Mesendoderm (in vitro differentiated cells): ENCODE results near the gene BEND7.

Experiments
- DNase-seq: peaks from one replicate; pipeline ENCODE4 v3.0.0; 2013
- H2AK5ac ChIP-seq: 2 replicates; pipeline ENCODE4 v1.6.1; 2013; ENCODE audit warnings: low read length, inconsistent platforms
- H2BK120ac ChIP-seq: 2 replicates; pipeline ENCODE4 v1.6.1; 2013; ENCODE audit warnings: low read depth, mild to moderate bottlenecking, low read length, moderate library complexity, mixed read lengths
- H2BK15ac ChIP-seq: replicated peaks from 2 replicates; pipeline ENCODE4 v1.6.1; 2013; ENCODE audit warnings: low read depth, mild to moderate bottlenecking, moderate library complexity
- H2BK5ac ChIP-seq: 2 replicates; pipeline ENCODE4 v1.6.1; 2013; ENCODE audit warnings: low read length, inconsistent platforms
- H3K18ac ChIP-seq: 2 replicates; pipeline ENCODE4 v1.6.1; 2013; ENCODE audit warnings: mild to moderate bottlenecking, low read length, mixed read lengths
- H3K23ac ChIP-seq: one replicate; pipeline ENCODE4 v1.6.1; 2013; ENCODE audit warnings: low read length
- H3K27ac ChIP-seq: 2 replicates; pipeline ENCODE4 v1.5.1; 2013; ENCODE audit warnings: low read depth, mild to moderate bottlenecking, inconsistent platforms, low read length, moderate library complexity
- H3K27me3 ChIP-seq: 2 replicates; pipeline ENCODE4 v1.6.1; 2013; ENCODE audit warnings: low read length, control low read depth, mild to moderate bottlenecking, inconsistent platforms; ENCODE audit not compliant: insufficient read depth, poor library complexity
- H3K36me3 ChIP-seq: 2 replicates; pipeline ENCODE4 v1.6.1; 2013; ENCODE audit warnings: low read length, inconsistent platforms; ENCODE audit not compliant: control insufficient read depth, insufficient read depth
- H3K4ac ChIP-seq: one replicate; pipeline ENCODE4 v1.6.1; 2013; ENCODE audit warnings: low read depth, mild to moderate bottlenecking, low read length, moderate library complexity
- H3K4me1 ChIP-seq: 2 replicates; pipeline ENCODE4 v1.6.1; 2013; ENCODE audit warnings: low read depth, low read length, inconsistent platforms; ENCODE audit not compliant: control insufficient read depth
- H3K4me2 ChIP-seq: 2 replicates; pipeline ENCODE4 v1.6.1; 2013; ENCODE audit warnings: low read length
- H3K4me3 ChIP-seq: 2 replicates; pipeline ENCODE4 v1.5.1; 2013; ENCODE audit warnings: mild to moderate bottlenecking, low read length
- H3K56ac ChIP-seq: one replicate; pipeline ENCODE4 v1.6.1; 2013; ENCODE audit warnings: low read length
- H3K79me1 ChIP-seq: 2 replicates; pipeline ENCODE4 v1.6.1; 2013; ENCODE audit warnings: low read length, inconsistent platforms
- H3K79me2 ChIP-seq: 2 replicates; pipeline ENCODE4 v1.6.1; 2013; ENCODE audit warnings: mild to moderate bottlenecking, low read length; ENCODE audit not compliant: control insufficient read depth, insufficient read depth
- H3K9ac ChIP-seq: 2 replicates; pipeline ENCODE4 v1.6.1; 2013; ENCODE audit warnings: low read length, inconsistent platforms
- H4K5ac ChIP-seq: one replicate; pipeline ENCODE4 v1.6.1; 2013; ENCODE audit warnings: low read length
- H4K8ac ChIP-seq: one replicate; pipeline ENCODE4 v1.6.1; 2013; ENCODE audit warnings: low read depth, mild to moderate bottlenecking, control low read depth, low read length, moderate library complexity
- WGBS: extraction: QIAGEN DNeasy Blood & Tissue Kit; methylation state at CpG from one replicate; pipeline ENCODE4 v1.1.7; 2013; ENCODE audit warnings: low lambda C conversion rate, missing lambda C conversion rate; ENCODE audit not compliant: insufficient coverage; ENCODE audit errors: extremely low coverage; 5-methylcytosine and 5-hydroxymethylcytosine counted together

The BEND7 gene

GRCh38 chr10:13512564-13512963 lies 16.2 kb downstream of the BEND7 start:
- H2BK15ac ChIP-seq, result no peak overlapping the region
- H3K27ac ChIP-seq, result no peak overlapping the region
- no peaks in the 10 kb centered on the region for H3K79me1 ChIP-seq
- no peak overlapping the region for H3K56ac ChIP-seq
- H2BK120ac ChIP-seq, result no peak overlapping the region
- no peak overlapping the region for H3K18ac ChIP-seq
- H3K4me3 ChIP-seq, result no peak overlapping the region
- no peak overlapping the region for H3K9ac ChIP-seq
- no peak for DNase-seq
- no peaks in the 10 kb centered on the region for H3K27me3 ChIP-seq
- H2AK5ac ChIP-seq, result no peak overlapping the region
- H4K8ac ChIP-seq, result no peak overlapping the region
- H3K4me1 ChIP-seq, result no peaks in the 10 kb centered on the region
- H3K36me3 ChIP-seq, result no peaks in the 10 kb centered on the region
- no peak overlapping the region for H3K4me2 ChIP-seq
- no peaks in the 10 kb centered on the region for H3K79me2 ChIP-seq
- H3K23ac ChIP-seq, result no peak overlapping the region
- no peak overlapping the region for H2BK5ac ChIP-seq
- no peak overlapping the region for H3K4ac ChIP-seq
- no CpG with 5 or more reads among the region's 2 CpGs for WGBS
- H4K5ac ChIP-seq, result no peak overlapping the region

DNA sequence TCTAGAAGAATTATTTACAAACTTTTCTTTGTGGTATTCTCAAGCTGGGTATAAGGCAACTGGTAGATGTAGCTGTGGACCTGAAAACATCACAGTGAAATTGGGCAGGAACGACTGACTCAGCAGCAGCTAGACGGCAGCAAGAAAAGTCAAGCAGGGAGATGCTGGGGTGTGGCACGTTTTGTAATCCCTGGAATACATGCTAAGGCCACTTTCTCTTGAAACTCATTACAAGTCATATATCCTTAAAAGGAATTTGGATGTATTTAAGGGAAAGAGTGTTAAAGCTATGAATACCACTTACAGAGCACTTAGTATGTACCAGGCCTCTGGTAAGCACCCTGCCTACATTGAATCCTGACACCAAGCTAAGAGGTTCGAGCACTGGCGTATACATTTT lies 17.4 kb downstream of the BEND7 start:
- no peaks in the 10 kb centered on the region for H3K4me1 ChIP-seq
- no peak overlapping the region for H3K23ac ChIP-seq
- no peak overlapping the region for H3K4me3 ChIP-seq
- H3K56ac ChIP-seq, result no peak overlapping the region
- H2BK120ac ChIP-seq, result no peak overlapping the region
- H3K27me3 ChIP-seq, result no peaks in the 10 kb centered on the region
- no peak overlapping the region for H2BK5ac ChIP-seq
- H3K18ac ChIP-seq, result no peak overlapping the region
- no peak overlapping the region for H3K4me2 ChIP-seq
- H4K5ac ChIP-seq, result no peak overlapping the region
- DNase-seq, result no peak
- no peak overlapping the region for H2AK5ac ChIP-seq
- no peak overlapping the region for H3K27ac ChIP-seq
- H3K79me2 ChIP-seq, result no peaks in the 10 kb centered on the region
- WGBS, result no CpG with 5 or more reads among the region's 5 CpGs
- H3K4ac ChIP-seq, result no peak overlapping the region
- no peak overlapping the region for H3K9ac ChIP-seq
- H2BK15ac ChIP-seq, result no peak overlapping the region
- H3K36me3 ChIP-seq, result no peaks in the 10 kb centered on the region
- no peak overlapping the region for H4K8ac ChIP-seq
- H3K79me1 ChIP-seq, result no peaks in the 10 kb centered on the region

- Histone ChIP-seq H3K79me1 (no peaks in the 10 kb centered on the region), H3K4ac (no peak overlapping the region), H3K23ac (no peak overlapping the region), H3K18ac (no peak overlapping the region), H4K8ac (no peak overlapping the region), H3K9ac (no peak overlapping the region), H2BK5ac (no peak overlapping the region), H3K27me3 (no peaks in the 10 kb centered on the region), H2AK5ac (no peak overlapping the region), H4K5ac (no peak overlapping the region), H3K79me2 (no peaks in the 10 kb centered on the region), H2BK120ac (no peak overlapping the region), H3K36me3 (no peaks in the 10 kb centered on the region), H3K4me1 (no peaks in the 10 kb centered on the region), H3K4me3 (no peak overlapping the region), H2BK15ac (no peak overlapping the region), H3K4me2 (no peak overlapping the region), H3K56ac (no peak overlapping the region), H3K27ac (no peak overlapping the region)
- WGBS, result no CpG with 5 or more reads among the region's 12 CpGs
- DNase-seq, result no peak
Measured at GRCh38 chr10:13505052-13505680, 23.6 kb downstream of the BEND7 start.

- Histone ChIP-seq H3K79me2 (no peaks in the 10 kb centered on the region), H2BK5ac (no peak overlapping the region), H3K27ac (no peak overlapping the region), H3K79me1 (no peaks in the 10 kb centered on the region), H3K27me3 (no peaks in the 10 kb centered on the region), H3K4ac (no peak overlapping the region), H4K8ac (no peak overlapping the region), H3K18ac (no peak overlapping the region), H3K4me2 (no peak overlapping the region), H3K9ac (no peak overlapping the region), H3K23ac (no peak overlapping the region), H3K4me1 (no peaks in the 10 kb centered on the region), H2BK15ac (no peak overlapping the region), H3K4me3 (no peak overlapping the region), H2AK5ac (no peak overlapping the region), H2BK120ac (no peak overlapping the region), H3K56ac (no peak overlapping the region), H4K5ac (no peak overlapping the region), H3K36me3 (no peaks in the 10 kb centered on the region)
- DNase-seq, result no peak
- no CpG with 5 or more reads among the region's 11 CpGs for WGBS
Measured at GRCh38 chr10:13503745-13504463, 24.9 kb downstream of the BEND7 start.

DNA sequence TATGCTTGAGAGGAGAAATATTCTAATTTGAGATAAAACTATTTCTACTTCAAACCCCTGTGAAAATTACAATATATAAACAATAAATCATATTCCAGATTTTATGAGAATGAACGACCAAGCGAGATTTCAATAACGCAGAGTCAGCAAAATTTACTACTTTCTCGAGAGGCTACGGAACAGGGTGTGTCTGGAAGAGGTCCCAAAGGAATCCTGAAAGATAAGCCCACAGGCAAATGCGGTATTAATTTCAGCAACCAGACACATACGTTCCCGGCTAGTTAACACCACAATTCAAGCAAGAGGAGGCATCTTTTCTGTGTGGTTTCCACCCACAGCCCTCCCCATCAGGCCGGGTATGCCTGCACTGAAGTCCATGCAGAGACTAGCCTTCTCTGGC lies 26.4 kb downstream of the BEND7 start:
- Histone ChIP-seq H2BK15ac (no peak overlapping the region), H2BK120ac (no peak overlapping the region), H3K79me1 (no peaks in the 10 kb centered on the region), H3K79me2 (no peaks in the 10 kb centered on the region), H3K56ac (no peak overlapping the region), H3K36me3 (no peaks in the 10 kb centered on the region), H3K27me3 (no peaks in the 10 kb centered on the region), H3K9ac (no peak overlapping the region), H4K8ac (no peak overlapping the region), H3K4me3 (no peak overlapping the region), H3K18ac (no peak overlapping the region), H3K4me1 (no peaks in the 10 kb centered on the region), H3K23ac (no peak overlapping the region), H2BK5ac (no peak overlapping the region), H3K4ac (no peak overlapping the region), H4K5ac (no peak overlapping the region), H2AK5ac (no peak overlapping the region), H3K27ac (no peak overlapping the region), H3K4me2 (no peak overlapping the region)
- no peak for DNase-seq
- no CpG with 5 or more reads among the region's 9 CpGs for WGBS

DNA sequence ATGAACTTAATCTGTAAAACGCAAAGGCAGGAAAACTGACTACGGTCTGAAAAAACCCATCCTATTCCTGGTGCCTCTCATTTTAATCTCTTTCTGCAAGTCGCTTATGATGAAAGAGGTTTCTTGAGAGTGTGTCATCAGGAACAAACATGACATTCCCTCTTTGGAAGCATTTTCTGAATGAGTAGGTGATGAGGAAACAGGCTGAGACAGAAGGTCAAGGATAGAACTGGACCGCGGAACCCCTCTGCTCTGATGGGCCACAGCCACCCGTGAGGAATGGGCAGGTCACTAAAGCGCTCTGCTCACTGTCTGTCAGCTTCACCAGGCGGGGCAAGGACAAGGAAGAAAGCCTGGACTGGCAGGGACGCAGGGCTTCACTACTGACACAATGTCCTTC lies 28.6 kb downstream of the BEND7 start:
- Histone ChIP-seq H3K4me3 (no peak overlapping the region), H3K27me3 (no peaks in the 10 kb centered on the region), H3K4ac (no peak overlapping the region), H3K79me2 (no peaks in the 10 kb centered on the region), H2BK120ac (no peak overlapping the region), H2BK15ac (no peak overlapping the region), H2BK5ac (no peak overlapping the region), H3K36me3 (no peaks in the 10 kb centered on the region), H3K18ac (no peak overlapping the region), H3K23ac (no peak overlapping the region), H4K5ac (no peak overlapping the region), H3K56ac (no peak overlapping the region), H3K4me1 (no peaks in the 10 kb centered on the region), H3K9ac (no peak overlapping the region), H3K27ac (no peak overlapping the region), H2AK5ac (no peak overlapping the region), H3K4me2 (no peak overlapping the region), H3K79me1 (no peaks in the 10 kb centered on the region), H4K8ac (no peak overlapping the region)
- WGBS, result no CpG with 5 or more reads among the region's 9 CpGs
- no peak for DNase-seq
